HG03378 (cell line): ENCODE data around the gene SMU1.

Source experiments
- ATAC-seq: cut with Tn5 transposase; IDR thresholded peaks from one replicate; pipeline ENCODE4 v1.9.1; 2021; ENCODE audit warnings: mild to moderate bottlenecking, moderate library complexity; ENCODE audit not compliant: unreplicated experiment

Gene SMU1

DNA sequence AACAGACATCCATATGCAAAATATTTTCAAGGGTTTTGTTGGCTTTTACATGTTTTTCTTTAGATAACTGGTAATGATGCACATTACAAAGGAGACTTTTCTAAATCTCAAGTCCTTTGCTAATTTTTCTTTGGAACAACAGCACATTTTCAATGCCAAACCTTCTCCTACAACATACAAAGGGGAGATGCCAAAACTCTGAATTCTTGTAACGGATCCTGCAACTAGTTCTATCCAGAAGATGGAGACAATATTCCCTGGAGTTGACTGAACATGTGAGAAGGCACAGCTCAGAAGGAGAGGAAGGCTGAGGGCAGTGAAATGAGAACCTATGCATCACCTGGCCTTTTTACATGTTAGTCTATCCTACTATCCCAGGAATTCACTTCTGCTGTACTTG is 30.4 kb downstream of the SMU1 start:
- ATAC-seq = no peak

- peak; percentile 4 for ATAC-seq
These were observed 31.7 kb downstream of the SMU1 start for GRCh38 chr9:33044677-33045282.

GRCh38 chr9:33044162-33044673 is 32.3 kb downstream of the SMU1 start:
- ATAC-seq = peak; percentile 74

DNA sequence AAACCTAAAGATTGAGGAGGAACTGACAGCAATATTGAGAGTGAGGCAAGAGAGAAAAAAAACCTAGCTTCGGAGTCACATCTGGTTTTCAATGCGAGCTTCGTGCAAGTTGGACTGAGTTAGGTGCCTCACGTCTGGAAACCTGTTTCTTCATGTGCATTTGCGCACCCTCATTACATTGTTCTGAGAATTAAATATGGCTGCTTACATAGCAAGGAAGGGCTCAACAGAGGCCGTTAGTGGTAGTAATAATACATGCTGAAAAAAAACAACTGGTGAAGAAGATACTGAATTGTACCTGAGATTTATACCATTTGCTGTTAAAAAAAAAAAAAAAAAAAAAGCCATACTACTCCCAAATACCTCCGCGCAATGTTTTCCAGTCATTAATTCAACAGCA is 32.8 kb downstream of the SMU1 start:
- no peak for ATAC-seq

DNA sequence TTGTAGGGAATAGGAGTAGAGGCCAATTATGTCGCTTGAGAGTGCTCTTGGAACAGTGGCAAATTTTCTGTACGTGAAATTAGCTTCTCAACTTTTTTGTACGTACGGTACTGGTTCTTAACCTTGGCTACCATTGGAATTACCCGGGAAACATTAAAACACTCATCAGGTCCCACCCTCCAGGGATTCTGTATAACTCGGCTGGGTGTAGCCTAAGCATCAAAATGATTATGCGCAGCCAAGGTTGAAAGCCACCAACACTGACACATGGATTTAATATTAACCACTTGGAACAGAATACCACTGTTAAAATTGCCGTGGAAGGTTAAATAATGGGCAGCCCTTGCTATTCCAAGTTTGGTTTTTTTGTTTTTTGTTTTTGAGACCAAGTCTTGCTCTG is 34.0 kb downstream of the SMU1 start:
- ATAC-seq = no peak

DNA sequence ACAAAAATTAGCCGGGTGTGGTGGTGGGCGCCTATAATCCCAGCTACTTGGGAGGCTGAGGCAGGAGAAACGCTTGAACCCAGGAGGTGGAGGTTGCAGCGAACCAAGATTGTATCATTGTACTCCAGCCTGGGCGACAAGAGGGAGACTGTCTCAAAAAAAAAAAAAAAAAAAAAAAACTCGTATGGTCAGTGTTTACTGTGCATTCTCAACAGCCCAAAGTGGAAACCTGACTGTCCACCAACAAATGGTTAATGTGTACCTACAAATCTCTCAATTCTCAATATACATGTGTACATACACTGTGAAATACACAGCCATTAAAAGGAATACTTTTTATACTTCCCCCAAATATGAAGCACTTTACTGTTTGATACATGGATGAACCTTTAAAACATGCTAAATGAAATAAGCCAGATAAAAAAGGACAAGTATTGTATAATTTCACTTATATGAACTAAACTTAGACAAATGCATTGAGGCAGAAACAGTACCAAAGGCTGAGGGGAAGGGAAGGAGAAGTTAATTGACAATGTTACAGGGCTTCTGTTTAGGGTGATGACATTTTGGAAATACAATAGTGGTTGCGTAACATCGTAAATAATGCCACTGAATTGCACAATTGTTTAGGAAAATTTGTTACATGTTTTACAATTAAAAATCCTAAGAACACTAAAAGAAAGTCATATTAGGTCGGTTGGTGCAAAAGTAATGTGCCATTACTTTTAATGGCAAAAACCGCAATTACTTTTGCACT is 34.9 kb downstream of the SMU1 start:
- ATAC-seq = no peak

DNA sequence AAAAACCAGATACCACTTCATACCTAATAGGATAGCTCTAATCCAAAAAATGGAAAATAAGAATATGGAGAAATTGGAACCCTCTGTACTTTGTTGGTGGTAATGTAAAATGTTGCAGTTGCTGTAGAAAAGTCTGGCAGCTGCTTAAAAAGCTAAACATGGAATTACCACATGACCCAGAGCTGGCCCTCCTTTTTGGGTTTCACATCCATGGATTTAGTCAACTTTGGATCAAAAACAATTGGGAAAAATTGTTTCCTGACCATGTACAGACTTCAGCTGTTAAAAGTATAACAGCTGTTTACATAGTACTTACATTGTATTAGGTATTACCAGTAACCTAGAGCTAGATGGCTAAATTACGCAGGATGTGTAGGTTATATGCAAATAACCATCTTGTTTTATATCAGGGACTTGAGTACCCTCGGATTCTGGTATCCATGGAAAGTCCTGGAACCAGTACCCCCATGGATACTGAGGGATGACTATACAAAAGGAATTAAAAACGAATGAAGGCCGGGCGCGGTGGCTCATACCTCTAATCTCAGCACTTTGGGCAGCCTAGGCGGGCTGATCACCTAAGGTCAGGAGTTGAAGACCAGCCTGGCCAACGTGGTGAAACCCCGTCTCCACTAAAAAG is 35.6 kb downstream of the SMU1 start:
- ATAC-seq = no peak

- ATAC-seq = no peak
These were observed 43.6 kb downstream of the SMU1 start for GRCh38 chr9:33032865-33033264.

- no peak for ATAC-seq
These were observed 44.2 kb downstream of the SMU1 start for GRCh38 chr9:33032292-33032691.

- no peak for ATAC-seq
These were observed 46.2 kb downstream of the SMU1 start for GRCh38 chr9:33030285-33030684.

DNA sequence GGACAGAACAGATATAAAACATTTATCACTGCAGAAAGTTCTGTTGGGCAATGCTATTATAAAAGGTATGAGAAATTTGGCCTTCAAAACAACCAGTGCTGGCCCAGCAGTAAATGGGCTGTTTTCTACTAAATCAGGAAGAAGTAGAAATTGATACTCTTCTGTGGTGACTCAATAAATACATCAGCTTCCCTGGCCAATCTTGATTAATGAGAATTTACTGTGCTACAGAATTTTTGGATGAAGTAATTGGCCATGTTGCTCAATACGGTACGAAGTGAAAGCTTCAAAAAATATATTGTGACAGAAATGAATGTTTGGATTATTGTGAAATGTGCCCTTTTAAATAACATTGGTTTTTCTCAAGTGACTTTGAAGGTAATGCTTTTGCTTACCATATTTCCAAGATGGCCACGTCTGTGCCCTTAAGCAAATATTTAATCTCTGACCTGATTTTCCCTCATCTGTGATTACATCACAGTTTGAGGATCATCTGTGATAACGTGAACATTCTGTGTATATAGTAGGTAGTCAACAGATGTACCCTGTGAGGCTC is 47.2 kb downstream of the SMU1 start:
- ATAC-seq = no peak

DNA sequence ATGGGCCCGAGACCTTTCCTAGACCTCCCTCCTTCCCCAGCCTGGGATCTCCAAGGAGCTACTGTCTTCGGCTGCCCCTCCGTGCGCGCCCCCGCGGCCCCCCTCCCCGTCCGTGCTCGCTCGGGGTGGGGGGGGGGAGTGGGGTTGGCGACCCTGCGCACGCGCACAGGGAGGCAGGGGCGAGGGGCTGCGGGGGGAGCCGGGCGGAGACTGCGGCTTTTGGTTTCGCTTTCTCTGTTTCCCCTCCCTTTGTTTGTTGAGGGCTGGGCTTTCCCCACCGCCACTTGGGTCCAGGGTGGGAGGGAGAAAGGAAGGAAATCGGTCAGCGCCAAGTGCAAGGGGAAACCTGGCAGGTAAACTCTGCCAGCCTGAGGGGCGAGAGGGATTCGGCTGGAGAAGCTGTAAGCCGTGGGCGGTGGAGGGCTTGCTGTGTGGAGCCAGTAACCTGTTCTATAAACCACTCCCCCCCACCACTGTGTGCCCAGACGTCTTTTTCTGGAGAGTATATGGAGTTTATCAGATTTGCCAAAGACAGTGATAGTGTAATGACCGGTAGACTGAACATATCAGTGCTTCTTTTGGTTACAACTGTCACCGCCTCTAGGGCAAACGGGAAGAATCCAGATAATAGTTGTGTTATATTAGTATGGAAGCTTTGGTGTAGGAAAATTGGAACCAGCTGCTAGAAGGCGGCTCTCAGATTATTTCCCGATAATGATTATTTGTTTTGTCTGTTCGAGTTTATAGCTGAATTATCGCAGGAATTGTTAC is 50.7 kb downstream of the SMU1 start:
- ATAC-seq = peak; percentile 27

- peak; percentile 84 for ATAC-seq
These were observed 51.4 kb downstream of the SMU1 start, which contains the start of gene DNAJA1 for GRCh38 chr9:33024966-33025571. Gene DNAJA1, plus strand, starts transcription at chr9:33025273. Its CDS starts 1,212 bp downstream, at chr9:33026485.

- ATAC-seq = no peak
These were observed 52.1 kb downstream of the SMU1 start for GRCh38 chr9:33024126-33024965.

DNA sequence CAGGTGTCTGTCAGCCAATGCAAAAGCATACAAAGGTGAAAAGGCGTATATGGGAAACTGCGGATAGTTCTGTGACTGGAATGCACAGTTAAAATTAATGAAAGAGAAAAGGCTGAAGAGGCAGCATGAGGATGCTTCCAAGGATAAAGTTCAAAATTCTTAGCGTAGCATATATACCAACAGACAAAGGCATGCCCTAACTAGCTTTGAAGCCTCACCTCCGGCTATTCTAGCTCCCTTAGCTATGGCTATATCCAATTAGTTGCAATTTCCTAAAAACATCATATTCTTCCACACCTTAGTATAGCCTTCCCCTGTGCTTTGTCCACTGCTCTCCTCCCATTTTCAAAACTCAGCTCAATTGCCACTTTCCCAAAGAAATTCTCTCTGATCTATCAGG is 52.8 kb downstream of the SMU1 start:
- no peak for ATAC-seq

- no peak for ATAC-seq
These were observed 53.7 kb downstream of the SMU1 start for GRCh38 chr9:33022755-33023154.

GRCh38 chr9:33022303-33022702 is 54.2 kb downstream of the SMU1 start:
- ATAC-seq = no peak

DNA sequence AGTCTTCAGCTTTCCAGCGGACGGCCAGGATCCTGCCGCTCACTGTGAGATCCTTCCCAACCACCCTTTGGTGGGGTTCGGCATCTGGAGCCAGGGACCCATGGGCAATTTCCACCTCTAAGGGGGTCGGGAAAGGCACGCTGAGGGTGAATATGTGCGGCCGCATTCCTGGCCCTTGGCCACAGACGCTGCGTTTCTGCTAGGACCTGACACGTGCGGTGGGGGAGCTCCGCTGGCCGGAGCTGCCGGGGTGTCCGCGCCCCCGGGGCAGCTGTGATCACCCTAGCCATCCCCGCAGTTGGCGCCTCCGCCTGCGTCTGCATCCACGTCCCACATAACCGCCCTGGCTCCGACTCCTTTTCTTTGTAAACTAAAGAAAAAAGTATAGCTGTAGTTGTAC is 56.7 kb downstream of the SMU1 start:
- no peak for ATAC-seq

DNA sequence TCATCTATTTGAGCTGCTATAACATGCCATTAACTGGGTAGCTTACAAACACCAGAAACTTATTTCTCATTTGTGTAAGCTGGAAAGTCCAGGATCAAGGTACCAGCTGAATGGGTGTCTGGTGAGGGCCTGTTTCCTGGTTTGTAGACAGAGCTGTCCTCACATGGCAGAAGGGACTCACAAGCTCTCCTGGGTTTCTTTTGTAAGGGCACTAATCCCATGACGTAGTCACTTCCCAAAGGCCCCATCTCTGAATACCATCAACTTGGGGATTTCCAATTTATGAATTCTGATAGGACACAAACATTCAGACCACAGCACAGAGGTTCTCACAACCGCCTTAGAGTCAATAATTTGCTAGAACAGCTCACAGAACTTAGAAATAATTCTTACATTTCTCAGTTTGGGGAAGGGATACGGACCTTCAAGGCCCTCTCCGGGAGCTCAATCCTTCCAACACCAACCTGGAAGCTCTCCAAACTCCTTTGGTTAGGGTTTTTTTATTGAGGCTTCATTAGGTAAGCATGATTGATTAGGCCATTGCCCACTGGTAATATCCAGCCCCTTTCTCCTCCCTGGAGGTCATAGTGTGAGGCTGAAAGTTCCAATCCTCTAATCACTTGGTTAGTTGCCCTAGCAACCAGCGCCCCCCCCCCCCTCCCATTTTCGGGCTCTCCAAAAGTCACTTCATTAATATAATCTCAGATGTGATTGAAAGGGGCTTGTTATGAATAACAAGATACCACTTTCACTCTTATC is 59.0 kb downstream of the SMU1 start:
- ATAC-seq = peak; percentile 83
